Skin of body (tissue), 2 donors: ENCODE data around the gene NEK2. TPM values are rescaled to one million over a fixed set of nuclear protein-coding genes. Genes with fewer than 3 reads are reported as not detected.
"Not testable (repeated sequence)": the region's sequence is repeated elsewhere in the genome, so short reads cannot be mapped to it uniquely, and the experiment has no call there.

Experiments
- DNase-seq: peaks from one replicate; lab custom pipeline; 2025; lab: John Stamatoyannopoulos, UW
- total RNA-seq: library from RNA; depleted of rRNA; stranded (reverse); fragments of >200 nt; gene quantifications from one replicate; pipeline ENCODE4 v1.2.3, GENCODE V29; 2014

NEK2 gene
- total RNA-seq, 1 donor from 2014 or later, result 8.9 TPM

- no peak for DNase-seq
These were observed 41.0 kb downstream of the NEK2 start for GRCh38 chr1:211634461-211634860.

GRCh38 chr1:211633524-211633846 lies 41.9 kb downstream of the NEK2 start:
- no peak for DNase-seq

- DNase-seq, result no peak
These were observed 42.5 kb downstream of the NEK2 start for GRCh38 chr1:211632808-211633523.

- no peak for DNase-seq
These were observed 43.2 kb downstream of the NEK2 start for GRCh38 chr1:211632117-211632807.

GRCh38 chr1:211631168-211631567 lies 44.3 kb downstream of the NEK2 start:
- DNase-seq, result no peak

- no peak for DNase-seq
These were observed 45.0 kb downstream of the NEK2 start for GRCh38 chr1:211630236-211631081.

GRCh38 chr1:211628417-211628816 lies 47.0 kb downstream of the NEK2 start:
- no peak for DNase-seq

- no peak for DNase-seq
These were observed 48.2 kb downstream of the NEK2 start for GRCh38 chr1:211627259-211627658.

- DNase-seq, result not testable (repeated sequence)
These were observed 49.6 kb downstream of the NEK2 start for GRCh38 chr1:211625866-211626265.

- no peak for DNase-seq
These were observed 50.4 kb downstream of the NEK2 start for GRCh38 chr1:211625040-211625439.

GRCh38 chr1:211623515-211623914 lies 51.9 kb downstream of the NEK2 start:
- DNase-seq, result no peak

GRCh38 chr1:211621447-211622198 lies 53.8 kb downstream of the NEK2 start:
- no peak for DNase-seq

GRCh38 chr1:211620097-211620496 lies 55.3 kb downstream of the NEK2 start:
- DNase-seq, result no peak

GRCh38 chr1:211619033-211619996 lies 56.1 kb downstream of the NEK2 start:
- DNase-seq, result no peak

GRCh38 chr1:211616965-211617297 lies 58.5 kb downstream of the NEK2 start:
- no peak for DNase-seq

GRCh38 chr1:211616231-211616964 lies 59.0 kb downstream of the NEK2 start:
- no peak for DNase-seq

GRCh38 chr1:211614615-211615014 lies 60.8 kb downstream of the NEK2 start:
- no peak for DNase-seq

- no peak for DNase-seq
These were observed 61.5 kb downstream of the NEK2 start for GRCh38 chr1:211613951-211614350.

- no peak for DNase-seq
These were observed 62.1 kb downstream of the NEK2 start for GRCh38 chr1:211613108-211613947.
